OCI-LY1 (cell line): ENCODE results near the gene LIMCH1.

Experiments
- H2AFZ ChIP-seq: fragments of 200-600 bp; sonication (generic), shearing (Covaris generic); 2 replicates; pipeline ENCODE4 v1.6.0; 2014; ENCODE audit warnings: antibody characterized with exemption, mild to moderate bottlenecking, low read length
- H3F3A ChIP-seq: fragments of 200-600 bp; sonication (generic), shearing (Covaris generic); 2 replicates; pipeline ENCODE4 v1.6.0; 2014; ENCODE audit warnings: mild to moderate bottlenecking, antibody characterized with exemption, low read length, moderate library complexity; ENCODE audit not compliant: insufficient read depth
- H3K27ac ChIP-seq: fragments of 200-600 bp; sonication (generic); 2 replicates; pipeline ENCODE4 v1.5.1; 2014; ENCODE audit warnings: low read length, mixed run types, mild to moderate bottlenecking, low read depth; ENCODE audit not compliant: poor library complexity, severe bottlenecking
- H3K27me3 ChIP-seq: fragments of 200-600 bp; sonication (generic); 2 replicates; pipeline ENCODE4 v1.6.0; 2014; ENCODE audit warnings: antibody characterized with exemption, mild to moderate bottlenecking, low read length, moderate library complexity; ENCODE audit not compliant: insufficient read depth
- H3K36me3 ChIP-seq: fragments of 200-600 bp; sonication (generic); 2 replicates; pipeline ENCODE4 v1.6.1; 2014; ENCODE audit warnings: mild to moderate bottlenecking, antibody characterized with exemption, low read length, moderate library complexity, mixed read lengths; ENCODE audit not compliant: insufficient read depth
- H3K4me1 ChIP-seq: fragments of 200-600 bp; sonication (generic); 2 replicates; pipeline ENCODE4 v1.5.1; 2014; ENCODE audit warnings: mild to moderate bottlenecking, low read length, moderate library complexity; ENCODE audit not compliant: insufficient read depth, severe bottlenecking
- H3K4me2 ChIP-seq: fragments of 200-600 bp; sonication (generic), shearing (Covaris generic); 2 replicates; pipeline ENCODE4 v1.6.1; 2014; ENCODE audit warnings: low read length
- H3K4me3 ChIP-seq: fragments of 200-600 bp; sonication (generic); 2 replicates; pipeline ENCODE4 v1.5.1; 2014; ENCODE audit warnings: low read length, low read depth, mild to moderate bottlenecking, mixed read lengths; ENCODE audit not compliant: poor library complexity, severe bottlenecking
- H3K79me2 ChIP-seq: fragments of 200-600 bp; shearing (Covaris generic); 2 replicates; pipeline ENCODE4 v1.6.1; 2016; ENCODE audit warnings: mixed run types, low read length, mixed read lengths; ENCODE audit not compliant: insufficient read depth
- H3K9ac ChIP-seq: fragments of 200-600 bp; sonication (generic), shearing (Covaris generic); 2 replicates; pipeline ENCODE4 v1.6.1; 2014; ENCODE audit warnings: mild to moderate bottlenecking, low read length, mixed read lengths
- H3K9me2 ChIP-seq: fragments of 200-600 bp; sonication (generic), shearing (Covaris generic); 2 replicates; pipeline ENCODE4 v1.6.1; 2014; ENCODE audit warnings: low read depth, mild to moderate bottlenecking, low read length, mixed read lengths
- H3K9me3 ChIP-seq: fragments of 200-600 bp; shearing (Covaris generic); 2 replicates; pipeline ENCODE4 v1.6.1; 2014; ENCODE audit warnings: low read length, mixed read lengths
- H4K20me1 ChIP-seq: fragments of 200-600 bp; sonication (generic), shearing (Covaris generic); 2 replicates; pipeline ENCODE4 v1.6.0; 2016; ENCODE audit warnings: mild to moderate bottlenecking, low read length; ENCODE audit not compliant: insufficient read depth
- CTCF ChIP-seq: fragments of 200-600 bp; sonication (generic), shearing (Covaris generic); IDR thresholded peaks from 2 replicates; pipeline ENCODE4 v1.5.1; 2017; ENCODE audit warnings: mild to moderate bottlenecking, antibody characterized with exemption, low read length, moderate library complexity, mixed read lengths
- EZH2 ChIP-seq: fragments of 200-600 bp; sonication (generic), shearing (Covaris generic); IDR thresholded peaks from 2 replicates; pipeline ENCODE4 v1.8.0; 2017; ENCODE audit warnings: borderline replicate concordance, mixed run types, mild to moderate bottlenecking, antibody characterized with exemption, low read length, moderate library complexity, mixed read lengths

LIMCH1 gene

GRCh38 chr4:41561244-41561643 lies 23.3 kb downstream of the LIMCH1 start:
- Histone ChIP-seq H3K27ac (no peak overlapping the region), H4K20me1 (no peaks in the 10 kb centered on the region), H3K9me2 (no peaks in the 10 kb centered on the region), H3K36me3 (no peaks in the 10 kb centered on the region), H3K79me2 (no peaks in the 10 kb centered on the region), H3K9me3 (no peaks in the 10 kb centered on the region), H3K27me3 (no peaks in the 10 kb centered on the region), H2AFZ (no peak overlapping the region), H3K4me3 (no peak overlapping the region), H3K9ac (no peak overlapping the region), H3K4me2 (no peak overlapping the region), H3K4me1 (no peaks in the 10 kb centered on the region), H3F3A (no peaks in the 10 kb centered on the region)
- TF ChIP-seq EZH2 (no peak), CTCF (no peak)

GRCh38 chr4:41567186-41567585 lies 29.2 kb downstream of the LIMCH1 start:
- Histone ChIP-seq H3K27ac (no peak overlapping the region), H3K27me3 (no peaks in the 10 kb centered on the region), H2AFZ (no peak overlapping the region), H3K9me3 (no peaks in the 10 kb centered on the region), H4K20me1 (no peaks in the 10 kb centered on the region), H3K9me2 (no peaks in the 10 kb centered on the region), H3K9ac (no peak overlapping the region), H3K4me2 (no peak overlapping the region), H3K4me3 (no peak overlapping the region), H3F3A (no peaks in the 10 kb centered on the region), H3K4me1 (no peaks in the 10 kb centered on the region), H3K79me2 (no peaks in the 10 kb centered on the region), H3K36me3 (no peaks in the 10 kb centered on the region)
- TF ChIP-seq CTCF = no peak
- TF ChIP-seq EZH2 = no peak

GRCh38 chr4:41568363-41568762 lies 30.4 kb downstream of the LIMCH1 start:
- Histone ChIP-seq H4K20me1 (no peaks in the 10 kb centered on the region), H3K27ac (no peak overlapping the region), H3K4me2 (no peak overlapping the region), H3K36me3 (no peaks in the 10 kb centered on the region), H3K9ac (no peak overlapping the region), H3K9me3 (no peaks in the 10 kb centered on the region), H3K4me1 (no peaks in the 10 kb centered on the region), H3K4me3 (no peak overlapping the region), H3K27me3 (no peaks in the 10 kb centered on the region), H3K79me2 (no peaks in the 10 kb centered on the region), H3F3A (no peaks in the 10 kb centered on the region), H2AFZ (no peak overlapping the region), H3K9me2 (no peaks in the 10 kb centered on the region)
- TF ChIP-seq EZH2 (no peak), CTCF (no peak)
